GM18951 (cell line): ENCODE data around the gene VWA5B1.

Source experiments
- POLR2A ChIP-seq: IDR thresholded peaks from 4 replicates; pipeline ENCODE4 v1.6.1; 2011; ENCODE audit warnings: mild to moderate bottlenecking; ENCODE audit not compliant: insufficient read length, insufficient read depth; ENCODE audit errors: extremely low read depth
- in situ Hi-C: fragments of 300-500 bp; cut with MboI; formaldehyde crosslinking; loops from one replicate; pipeline ENCODE4 v1.12.0; 2022; ENCODE audit warnings: low sequenced_read_pairs, mixed read lengths, inconsistent platforms; ENCODE audit not compliant: unreplicated experiment

VWA5B1 gene

GRCh38 chr1:20298626-20299025 lies 8.0 kb downstream of the VWA5B1 start:
- no peak for TF ChIP-seq POLR2A
- in situ Hi-C loops: no loop called here

- in situ Hi-C loops: no loop called here
- TF ChIP-seq POLR2A: no peak
These were observed 10.9 kb downstream of the VWA5B1 start for GRCh38 chr1:20301463-20302107.

GRCh38 chr1:20302108-20302471 lies 11.4 kb downstream of the VWA5B1 start:
- in situ Hi-C loops: no loop called here

GRCh38 chr1:20307026-20307425 lies 16.4 kb downstream of the VWA5B1 start:
- in situ Hi-C loops: no loop called here
- TF ChIP-seq POLR2A: no peak

More at GRCh38 chr1:20302108-20302471, 11.4 kb downstream of the VWA5B1 start:
- no peak for TF ChIP-seq POLR2A

GRCh38 chr1:20308569-20308968 lies 17.9 kb downstream of the VWA5B1 start:
- no peak for TF ChIP-seq POLR2A
- in situ Hi-C loops: no loop called here

GRCh38 chr1:20311289-20311688 lies 20.6 kb downstream of the VWA5B1 start:
- in situ Hi-C loops: no loop called here
- no peak for TF ChIP-seq POLR2A

- in situ Hi-C loops: no loop called here
- no peak for TF ChIP-seq POLR2A
These were observed 21.6 kb downstream of the VWA5B1 start for GRCh38 chr1:20312310-20312709.

GRCh38 chr1:20312818-20313217 lies 22.1 kb downstream of the VWA5B1 start:
- in situ Hi-C loops: no loop called here
- TF ChIP-seq POLR2A: no peak

GRCh38 chr1:20317471-20317870 lies 26.8 kb downstream of the VWA5B1 start:
- no peak for TF ChIP-seq POLR2A
- in situ Hi-C loops: no loop called here

GRCh38 chr1:20318521-20318920 lies 27.8 kb downstream of the VWA5B1 start:
- in situ Hi-C loops: no loop called here
- TF ChIP-seq POLR2A: no peak

- TF ChIP-seq POLR2A: no peak
- in situ Hi-C loops: no loop called here
These were observed 28.3 kb downstream of the VWA5B1 start for GRCh38 chr1:20318971-20319370.

GRCh38 chr1:20319456-20320220 lies 29.0 kb downstream of the VWA5B1 start:
- in situ Hi-C loops: no loop called here

GRCh38 chr1:20320704-20321103 lies 30.0 kb downstream of the VWA5B1 start:
- in situ Hi-C loops: no loop called here
- no peak for TF ChIP-seq POLR2A

More at GRCh38 chr1:20319456-20320220, 29.0 kb downstream of the VWA5B1 start:
- no peak for TF ChIP-seq POLR2A

GRCh38 chr1:20321573-20321972 lies 30.9 kb downstream of the VWA5B1 start:
- in situ Hi-C loops: no loop called here
- no peak for TF ChIP-seq POLR2A

- in situ Hi-C loops: no loop called here
- no peak for TF ChIP-seq POLR2A
These were observed 31.6 kb downstream of the VWA5B1 start for GRCh38 chr1:20322081-20322824.
